Ectodermal cell (in vitro differentiated cells): ENCODE measurements around the gene EPC1.

Experiments
- H3K27ac ChIP-seq: 2 replicates; pipeline ENCODE4 v1.7.0; 2013; ENCODE audit warnings: mild to moderate bottlenecking, low read depth, low read length; ENCODE audit not compliant: insufficient read depth, poor library complexity, severe bottlenecking
- H3K27me3 ChIP-seq: 2 replicates; pipeline ENCODE4 v1.7.0; 2013; ENCODE audit warnings: mild to moderate bottlenecking, low read length; ENCODE audit not compliant: insufficient read depth, control insufficient read depth, poor library complexity, severe bottlenecking
- H3K36me3 ChIP-seq: one replicate; pipeline ENCODE4 v1.7.0; 2013; ENCODE audit warnings: low read length; ENCODE audit not compliant: control insufficient read depth, insufficient read depth
- H3K4me1 ChIP-seq: one replicate; pipeline ENCODE4 v1.7.0; 2013; ENCODE audit warnings: low read length; ENCODE audit not compliant: control insufficient read depth, insufficient read depth
- H3K4me3 ChIP-seq: 2 replicates; pipeline ENCODE4 v1.7.0; 2013; ENCODE audit warnings: low read depth, low read length, control low read depth; ENCODE audit not compliant: insufficient read depth
- H3K9me3 ChIP-seq: 2 replicates; pipeline ENCODE4 v1.7.0; 2013; ENCODE audit warnings: mild to moderate bottlenecking, low read length, moderate library complexity; ENCODE audit not compliant: control insufficient read depth
- WGBS, 2 experiments: methylation state at CpG; one replicate each; pipeline ENCODE4 v1.1.7; 2013; ENCODE audit warnings: missing lambda C conversion rate in 2 of 2; 5-methylcytosine and 5-hydroxymethylcytosine counted together

The EPC1 gene

DNA sequence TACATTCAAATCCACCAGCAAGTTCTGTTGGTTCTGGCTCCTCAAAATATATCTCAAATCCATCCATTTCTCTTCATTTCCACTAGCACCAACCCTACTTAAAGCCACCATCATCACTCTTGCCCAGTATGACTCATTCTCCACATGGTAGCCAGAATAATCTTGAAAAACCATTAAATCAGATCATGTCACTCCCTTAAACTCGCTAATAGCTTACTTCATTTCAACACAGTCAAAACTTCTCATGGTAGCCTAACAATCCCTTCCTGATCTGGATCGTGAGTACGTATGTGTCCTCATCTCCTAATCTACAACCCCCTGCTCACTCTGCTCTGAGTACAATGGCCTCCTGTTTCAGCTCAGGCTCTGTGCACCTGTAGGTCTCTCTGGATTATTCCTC lies 8.7 kb downstream of the EPC1 start:
- Histone ChIP-seq H3K27ac (no peak overlapping the region), H3K36me3 (no peaks in the 10 kb centered on the region), H3K27me3 (no peaks in the 10 kb centered on the region), H3K4me1 (no peaks in the 10 kb centered on the region), H3K4me3 (no peak overlapping the region), H3K9me3 (no peaks in the 10 kb centered on the region)
- 91 to 93% methylated on average over 3 of the region's 3 CpGs for WGBS, 2 experiments

DNA sequence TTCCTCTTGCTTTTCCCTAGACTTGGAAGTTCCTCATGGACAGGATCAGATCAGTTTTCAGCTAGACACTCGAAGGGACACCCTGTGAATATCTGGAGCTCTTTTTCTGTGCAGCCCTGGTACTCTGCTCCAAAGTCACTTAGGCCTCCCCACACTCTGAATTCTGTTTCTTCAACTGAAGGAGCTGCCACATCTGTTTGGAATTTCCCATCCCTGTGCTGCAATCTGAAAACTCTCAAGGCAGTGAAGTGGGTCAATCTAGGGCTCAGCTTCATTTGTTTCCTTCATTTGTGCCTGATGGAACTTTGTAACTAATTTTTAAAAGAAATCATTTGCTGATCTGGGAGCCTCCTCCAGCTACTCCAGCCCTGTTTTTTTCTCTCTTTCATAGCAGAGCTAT lies 9.6 kb downstream of the EPC1 start:
- WGBS, 2 experiments: 94 to 97% methylated on average over 1 of the region's 1 CpG
- peaks cover 5% of the 10 kb centered on the region for H3K4me1 ChIP-seq

DNA sequence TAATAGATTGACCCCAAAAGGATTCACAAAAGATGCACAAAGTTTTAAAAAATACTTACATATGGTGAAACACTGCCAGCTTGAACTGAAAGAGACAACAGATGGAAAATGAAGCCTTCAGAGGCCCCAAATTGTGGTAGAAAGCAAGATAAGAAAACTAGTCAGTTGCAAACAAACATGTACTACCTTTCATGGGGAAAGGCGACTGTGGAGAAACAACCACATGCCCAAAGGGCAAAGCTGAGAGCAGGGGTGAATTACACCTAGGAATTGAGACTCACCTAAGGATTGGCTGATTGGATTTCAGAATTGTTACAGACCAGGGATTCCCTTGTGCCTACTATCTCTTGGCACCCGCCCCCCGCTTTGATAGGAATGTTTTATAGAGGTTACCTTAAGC lies 13.1 kb downstream of the EPC1 start:
- Histone ChIP-seq H3K9me3 (no peaks in the 10 kb centered on the region), H3K27me3 (no peaks in the 10 kb centered on the region), H3K27ac (no peak overlapping the region), H3K4me1 (peaks cover 8% of the 10 kb centered on the region), H3K36me3 (no peaks in the 10 kb centered on the region), H3K4me3 (no peak overlapping the region)
- 87 to 96% methylated on average over 3 of the region's 3 CpGs for WGBS, 2 experiments

More for the DNA sequence above, 9.6 kb downstream of the EPC1 start:
- no peaks in the 10 kb centered on the region for H3K9me3 ChIP-seq
- H3K27ac ChIP-seq: no peak overlapping the region
- H3K4me3 ChIP-seq: no peak overlapping the region
- H3K36me3 ChIP-seq: no peaks in the 10 kb centered on the region
- no peaks in the 10 kb centered on the region for H3K27me3 ChIP-seq

GRCh38 chr10:32332299-32332750 lies 14.6 kb downstream of the EPC1 start:
- Histone ChIP-seq H3K27me3 (no peaks in the 10 kb centered on the region), H3K27ac (peak overlapping the region; percentile 30), H3K36me3 (no peaks in the 10 kb centered on the region), H3K9me3 (no peaks in the 10 kb centered on the region), H3K4me3 (no peak overlapping the region), H3K4me1 (peaks cover 19% of the 10 kb centered on the region)
- WGBS, 2 experiments: 89 to 95% methylated on average over 3 of the region's 3 CpGs

DNA sequence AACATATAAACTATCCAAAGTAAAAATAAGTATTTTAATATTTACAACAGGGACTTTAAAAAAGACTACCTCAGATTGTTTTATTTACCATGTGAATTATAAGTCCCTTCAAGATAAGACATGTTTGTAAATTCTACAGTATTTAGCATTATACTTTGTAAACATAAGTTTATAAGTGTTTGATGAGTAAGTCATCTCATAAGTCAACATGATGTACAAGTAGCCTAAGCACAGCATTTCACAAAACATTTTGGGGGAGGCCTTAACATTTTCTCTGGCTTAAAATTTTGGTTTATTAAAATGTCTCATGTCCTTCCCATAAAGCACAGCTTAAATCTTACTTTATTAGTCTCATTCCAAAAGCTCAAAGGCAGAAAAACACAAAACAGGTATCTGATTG lies 15.4 kb downstream of the EPC1 start:
- H3K27ac ChIP-seq: no peak overlapping the region
- peaks cover 19% of the 10 kb centered on the region for H3K4me1 ChIP-seq
- H3K9me3 ChIP-seq: no peaks in the 10 kb centered on the region
- H3K4me3 ChIP-seq: no peak overlapping the region
- H3K36me3 ChIP-seq: no peaks in the 10 kb centered on the region
- no peaks in the 10 kb centered on the region for H3K27me3 ChIP-seq

DNA sequence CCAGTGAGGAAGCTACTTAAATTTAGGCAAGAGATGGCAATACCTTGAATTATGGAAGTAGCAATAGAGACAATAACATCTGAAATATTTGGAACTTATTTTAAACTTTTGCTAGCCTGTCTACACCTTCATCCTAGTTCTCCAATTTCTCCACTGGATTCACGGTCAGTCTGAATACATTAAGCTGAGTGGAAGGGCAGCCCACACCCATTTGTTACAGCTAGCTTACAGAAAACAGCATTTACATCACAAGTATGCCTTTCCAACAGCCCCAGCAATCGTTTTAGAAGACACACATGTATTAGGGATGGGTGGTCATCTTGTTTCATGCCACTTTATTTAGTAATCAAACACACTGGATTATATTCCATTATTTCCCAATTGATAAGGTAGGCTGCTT lies 16.7 kb downstream of the EPC1 start:
- H3K27me3 ChIP-seq: no peaks in the 10 kb centered on the region
- no peak overlapping the region for H3K27ac ChIP-seq
- WGBS, 2 experiments: 33 to 75% methylated on average over 1 to 2 of the region's 2 CpGs
- peaks cover 19% of the 10 kb centered on the region for H3K4me1 ChIP-seq
- no peaks in the 10 kb centered on the region for H3K9me3 ChIP-seq
- no peaks in the 10 kb centered on the region for H3K36me3 ChIP-seq
- H3K4me3 ChIP-seq: no peak overlapping the region

DNA sequence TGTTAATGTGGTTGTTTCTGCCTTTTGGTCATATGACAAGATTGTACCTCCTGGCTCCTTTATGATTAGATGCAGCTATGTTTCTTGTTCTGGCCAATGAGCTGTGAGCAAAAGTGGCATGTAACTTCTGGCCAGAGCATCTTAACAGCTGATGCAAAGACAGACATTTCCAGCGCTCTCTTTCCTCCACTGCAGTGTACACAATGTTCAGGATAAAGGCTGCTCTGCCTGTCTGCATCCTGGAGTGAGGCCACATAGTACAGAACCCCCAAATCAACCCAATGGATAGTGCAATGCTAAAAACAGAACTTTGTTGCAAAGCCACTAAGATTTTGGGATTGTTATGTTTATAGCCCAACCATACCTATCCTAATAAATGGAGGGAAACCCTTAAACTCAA lies 17.9 kb downstream of the EPC1 start:
- Histone ChIP-seq H3K4me1 (peaks cover 19% of the 10 kb centered on the region), H3K36me3 (no peaks in the 10 kb centered on the region), H3K4me3 (no peak overlapping the region), H3K27me3 (no peaks in the 10 kb centered on the region), H3K27ac (no peak overlapping the region), H3K9me3 (no peaks in the 10 kb centered on the region)
- 93 to 97% methylated on average over 1 of the region's 1 CpG for WGBS, 2 experiments

DNA sequence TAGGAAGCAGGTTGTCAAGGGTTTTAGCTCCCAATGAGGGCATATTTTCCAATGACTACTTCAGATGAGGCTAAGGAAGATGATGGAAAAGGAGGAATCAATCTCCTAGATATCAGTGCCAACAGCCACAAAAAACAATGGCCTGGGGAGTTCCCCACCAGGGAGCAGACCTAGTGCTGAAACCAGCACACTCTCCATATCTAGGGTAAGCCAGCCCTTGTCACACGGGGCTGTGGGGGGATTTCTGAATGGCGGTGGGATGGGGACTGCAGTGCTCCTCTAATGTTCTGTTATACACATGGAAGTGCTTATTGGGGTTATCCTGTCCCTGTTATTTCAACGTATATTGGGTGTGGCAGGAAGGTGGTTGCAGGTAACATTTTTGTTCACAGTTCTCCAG lies 18.5 kb downstream of the EPC1 start:
- Histone ChIP-seq H3K9me3 (no peaks in the 10 kb centered on the region), H3K4me3 (no peak overlapping the region), H3K36me3 (no peaks in the 10 kb centered on the region), H3K4me1 (peaks cover 19% of the 10 kb centered on the region), H3K27me3 (no peaks in the 10 kb centered on the region), H3K27ac (no peak overlapping the region)
- WGBS, 2 experiments: 74 to 76% methylated on average over 3 of the region's 3 CpGs

GRCh38 chr10:32327364-32327691 lies 19.6 kb downstream of the EPC1 start:
- no peaks in the 10 kb centered on the region for H3K27me3 ChIP-seq
- WGBS, 2 experiments: 83 to 94% methylated on average over 1 of the region's 1 CpG
- no peak overlapping the region for H3K4me3 ChIP-seq
- no peak overlapping the region for H3K27ac ChIP-seq
- H3K36me3 ChIP-seq: no peaks in the 10 kb centered on the region
- H3K9me3 ChIP-seq: no peaks in the 10 kb centered on the region
- peaks cover 14% of the 10 kb centered on the region for H3K4me1 ChIP-seq

DNA sequence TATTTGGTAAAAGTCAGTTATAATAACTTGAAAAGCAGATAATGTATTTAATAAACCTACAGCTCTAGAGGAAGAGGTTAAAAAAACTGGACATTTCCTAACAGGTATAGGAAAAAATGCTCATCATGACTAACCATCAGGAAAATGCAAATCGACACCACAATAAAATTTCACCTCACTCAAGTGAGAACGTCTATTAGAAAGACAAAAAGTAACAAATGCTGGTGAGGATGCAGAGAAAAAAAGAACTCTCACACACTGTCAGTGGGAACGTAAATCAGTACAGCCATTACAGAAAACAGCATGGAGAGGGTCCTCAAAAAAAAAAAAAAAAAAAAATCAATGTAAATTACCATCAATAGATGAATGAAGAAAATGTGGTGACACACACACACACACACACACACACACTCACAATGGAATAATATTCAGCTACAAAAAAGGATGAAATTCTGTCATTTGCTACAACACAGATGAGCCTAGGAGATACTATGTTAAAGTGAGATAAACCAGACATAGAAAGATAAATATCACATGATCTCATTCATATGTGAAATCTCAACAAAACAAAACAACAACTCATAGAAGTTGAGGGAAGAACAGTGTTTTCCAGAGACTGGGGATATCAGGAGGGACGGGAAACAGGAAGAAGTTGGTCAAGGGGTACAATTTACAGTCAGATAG lies 20.1 kb downstream of the EPC1 start:
- Histone ChIP-seq H3K4me1 (peaks cover 14% of the 10 kb centered on the region), H3K4me3 (no peak overlapping the region), H3K9me3 (no peaks in the 10 kb centered on the region), H3K36me3 (no peaks in the 10 kb centered on the region), H3K27ac (no peak overlapping the region), H3K27me3 (no peaks in the 10 kb centered on the region)
- 73 to 88% methylated on average over 2 to 3 of the region's 4 CpGs for WGBS, 2 experiments

- Histone ChIP-seq H3K9me3 (no peaks in the 10 kb centered on the region), H3K36me3 (no peaks in the 10 kb centered on the region)
- 83 to 88% methylated on average over 4 of the region's 4 CpGs for WGBS, 2 experiments
Measured at GRCh38 chr10:32326119-32326518, 20.8 kb downstream of the EPC1 start.

More at GRCh38 chr10:32326119-32326518, 20.8 kb downstream of the EPC1 start:
- Histone ChIP-seq H3K27ac (no peak overlapping the region), H3K4me3 (no peak overlapping the region), H3K27me3 (no peaks in the 10 kb centered on the region), H3K4me1 (peaks cover 14% of the 10 kb centered on the region)
